A549 (cell line): Measurements from ENCODE around the gene SGCA. TPM values are rescaled to one million over a fixed set of nuclear protein-coding genes. Genes with fewer than 3 reads are reported as not detected.

Source experiments
- ATAC-seq, 2 experiments: fragments of 200-7000 bp in 1 of 2; fragments of >200 bp in 1 of 2; cut with Nextera tagmentation in 1 of 2; cut with Tn5 transposase in 1 of 2; 3 replicates each; pipeline versions ENCODE4 v1.8.0 to v1.9.1; 2018 to 2020; ENCODE audit warnings: mild to moderate bottlenecking in 1 of 2, moderate library complexity in 1 of 2
- CTCF ChIA-PET: fragments of 300-600 bp; sonication (Branson Sonifier 250); formaldehyde crosslinking; extraction: SDS; loops from one replicate; lab custom pipeline; 2021; ENCODE audit warnings: antibody characterized with exemption, inconsistent platforms; lab: Yijun Ruan, JAX
- POLR2A ChIA-PET: fragments of 350-600 bp; formaldehyde crosslinking; extraction: SDS; loops from one replicate; lab custom pipeline; 2021; ENCODE audit warnings: antibody characterized with exemption, inconsistent platforms; lab: Yijun Ruan, JAX
- DNase-seq, 2 experiments: peaks; one replicate each; pipeline versions ENCODE4 v3.0.0 to v3.0.0-alpha.2; 2011 to 2016; ENCODE audit warnings: low read depth in 1 of 2, low spot score in 1 of 2
- FAIRE-seq: peaks from 2 replicates; lab custom pipeline; 2011; peaks lifted over from hg19 to GRCh38; lab: Jason Lieb, UNC
- H3K27ac ChIP-seq, 2 experiments: fragments of >200 bp; sonication (Bioruptor Twin); formaldehyde crosslinking; 3 replicates each; pipeline ENCODE4 v1.5.1; 2016 to 2017
- H3K4me1 ChIP-seq: fragments of >200 bp; sonication (Bioruptor Twin); formaldehyde crosslinking; 3 replicates; pipeline ENCODE4 v1.6.1; 2016
- H3K4me2 ChIP-seq: fragments of >200 bp; sonication (Bioruptor Twin); formaldehyde crosslinking; 3 replicates; pipeline ENCODE4 v1.6.1; 2016
- H3K4me3 ChIP-seq: fragments of >200 bp; sonication (Bioruptor Twin); formaldehyde crosslinking; 3 replicates; pipeline ENCODE4 v1.5.1; 2016
- H3K9me3 ChIP-seq: fragments of >200 bp; sonication (Bioruptor Twin); formaldehyde crosslinking; 3 replicates; pipeline ENCODE4 v1.6.1; 2016
- CEBPB ChIP-seq, 2 experiments: fragments of >200 bp in 1 of 2; sonication (Bioruptor Twin) in 1 of 2; formaldehyde crosslinking in 1 of 2; IDR thresholded peaks; 2 replicates each; pipeline ENCODE4 v1.6.1; 2012 to 2016
- KDM1A ChIP-seq: fragments of 200-600 bp; sonication (generic); IDR thresholded peaks from 2 replicates; pipeline ENCODE4 v1.6.1; 2016; ENCODE audit warnings: low read depth, mild to moderate bottlenecking
- MAZ ChIP-seq: fragments of 150-350 bp; IDR thresholded peaks from 2 replicates; pipeline ENCODE4 v1.6.1; 2014; ENCODE audit warnings: antibody characterized with exemption, low read depth, low read length, borderline replicate concordance
- RARB ChIP-seq: fragments of 250-450 bp; sonication (Bioruptor Pico); IDR thresholded peaks from 2 replicates; pipeline ENCODE4 v1.8.0; 2021; ENCODE audit warnings: mild to moderate bottlenecking, moderate library complexity
- ZFP36 ChIP-seq: fragments of 450-650 bp; IDR thresholded peaks from 2 replicates; pipeline ENCODE4 v1.6.1; 2014; ENCODE audit warnings: borderline replicate concordance; ENCODE audit not compliant: partially characterized antibody
- WGBS: methylation state at CpG from one replicate; pipeline ENCODE4 v1.1.6; 2017; ENCODE audit errors: missing lambda C conversion rate; 5-methylcytosine and 5-hydroxymethylcytosine counted together
- polyA plus RNA-seq, 4 experiments: library from polyadenylated mRNA; depleted of rRNA in 3 of 4; stranded (reverse); fragments of >200 nt; fragmentation: RNase III in 1 of 4; extraction: RNeasy Plus Mini Kit Qiagen cat#74134 plus additional on column Dnase treatment in 1 of 4; gene quantifications; 2 replicates in 3 of 4; 3 replicates in 1 of 4; pipeline ENCODE4 v1.2.3, GENCODE V29; 2011 to 2017
- TF ChIP-seq, protein P1 (sequence below): fragments of >200 bp; sonication (Bioruptor Twin); formaldehyde crosslinking; IDR thresholded peaks from 3 replicates; pipeline ENCODE4 v1.6.1; 2016
- TF ChIP-seq, protein P2 (sequence below): fragments of >200 bp; sonication (Bioruptor Twin); formaldehyde crosslinking; IDR thresholded peaks from 3 replicates; pipeline ENCODE4 v1.5.1; 2016
- TF ChIP-seq, protein P3 (sequence below): IDR thresholded peaks from 2 replicates; pipeline ENCODE4 v1.6.1; 2012
- TF ChIP-seq, protein P4 (sequence below): fragments of 450-650 bp; IDR thresholded peaks from 2 replicates; pipeline ENCODE4 v1.6.1; 2014; ENCODE audit warnings: antibody characterized with exemption

The SGCA gene
- polyA plus RNA-seq, 2 of the 4 experiments (the other 2 are of a cell fraction): 0.44 to 3.4 TPM

DNA sequence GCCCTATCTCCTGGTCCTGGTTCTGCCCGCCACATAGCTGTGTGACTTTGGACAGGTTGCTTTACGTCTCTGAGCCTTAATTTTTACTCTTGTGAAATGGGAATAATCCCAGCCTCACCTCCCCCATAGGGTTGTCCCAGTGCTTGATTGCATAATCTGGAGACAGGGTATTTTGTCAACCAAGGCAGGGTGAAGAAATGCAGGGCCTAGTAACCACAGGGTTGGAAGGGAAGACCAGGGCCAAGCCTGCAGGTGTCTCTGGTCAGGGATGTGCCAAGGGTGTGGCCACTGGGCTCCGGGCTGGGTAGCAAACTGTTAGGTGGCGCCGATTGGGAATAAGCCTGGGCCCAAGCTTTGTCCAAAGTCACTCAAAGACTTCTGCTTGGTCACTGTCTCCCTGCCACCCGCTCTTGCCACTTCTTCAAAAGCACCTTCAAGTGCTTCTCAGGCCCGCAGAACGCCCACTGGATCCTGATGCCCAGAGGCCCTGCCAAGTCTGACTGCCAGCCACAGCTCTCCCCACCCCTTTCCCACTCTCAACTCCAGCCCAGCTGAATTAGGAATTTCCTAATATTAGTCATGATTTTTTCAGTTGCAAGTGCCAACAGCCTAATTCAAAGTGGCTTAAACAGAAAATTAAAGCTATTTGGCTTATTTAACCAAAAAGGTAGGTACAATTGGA is 56.2 kb downstream of the SGCA start (continued):
- TF ChIP-seq, protein P1, sequence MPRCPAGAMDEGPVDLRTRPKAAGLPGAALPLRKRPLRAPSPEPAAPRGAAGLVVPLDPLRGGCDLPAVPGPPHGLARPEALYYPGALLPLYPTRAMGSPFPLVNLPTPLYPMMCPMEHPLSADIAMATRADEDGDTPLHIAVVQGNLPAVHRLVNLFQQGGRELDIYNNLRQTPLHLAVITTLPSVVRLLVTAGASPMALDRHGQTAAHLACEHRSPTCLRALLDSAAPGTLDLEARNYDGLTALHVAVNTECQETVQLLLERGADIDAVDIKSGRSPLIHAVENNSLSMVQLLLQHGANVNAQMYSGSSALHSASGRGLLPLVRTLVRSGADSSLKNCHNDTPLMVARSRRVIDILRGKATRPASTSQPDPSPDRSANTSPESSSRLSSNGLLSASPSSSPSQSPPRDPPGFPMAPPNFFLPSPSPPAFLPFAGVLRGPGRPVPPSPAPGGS: no peak
- TF ChIP-seq ZFP36: peak; percentile 25
- TF ChIP-seq, all 56 proteins: peak for 3

DNA sequence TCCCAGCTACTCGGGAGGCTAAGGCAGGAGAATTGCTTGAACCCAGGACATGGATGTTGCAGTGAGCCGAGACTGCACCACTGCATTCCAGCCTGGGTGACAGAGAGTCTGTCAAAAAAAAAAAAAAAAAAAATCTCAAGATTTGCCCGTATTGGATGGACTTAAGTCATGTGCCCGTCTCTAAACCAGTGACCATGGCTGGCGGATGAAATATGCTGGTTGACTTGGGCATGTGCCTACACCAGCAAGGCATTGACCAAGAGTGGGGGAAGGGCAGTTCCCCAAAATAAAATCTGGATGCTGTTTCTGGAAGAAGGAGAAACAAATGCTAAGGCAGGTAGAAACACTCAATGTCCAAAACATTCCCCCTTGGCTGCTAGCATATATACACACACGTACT is 57.1 kb downstream of the SGCA start:
- FAIRE-seq (peak; percentile 39), ATAC-seq (no peak), DNase-seq (no peak)
- no peak for TF ChIP-seq MAZ
- no peak for TF ChIP-seq RARB (CRISPR knock-in tag)
- TF ChIP-seq, protein P2, sequence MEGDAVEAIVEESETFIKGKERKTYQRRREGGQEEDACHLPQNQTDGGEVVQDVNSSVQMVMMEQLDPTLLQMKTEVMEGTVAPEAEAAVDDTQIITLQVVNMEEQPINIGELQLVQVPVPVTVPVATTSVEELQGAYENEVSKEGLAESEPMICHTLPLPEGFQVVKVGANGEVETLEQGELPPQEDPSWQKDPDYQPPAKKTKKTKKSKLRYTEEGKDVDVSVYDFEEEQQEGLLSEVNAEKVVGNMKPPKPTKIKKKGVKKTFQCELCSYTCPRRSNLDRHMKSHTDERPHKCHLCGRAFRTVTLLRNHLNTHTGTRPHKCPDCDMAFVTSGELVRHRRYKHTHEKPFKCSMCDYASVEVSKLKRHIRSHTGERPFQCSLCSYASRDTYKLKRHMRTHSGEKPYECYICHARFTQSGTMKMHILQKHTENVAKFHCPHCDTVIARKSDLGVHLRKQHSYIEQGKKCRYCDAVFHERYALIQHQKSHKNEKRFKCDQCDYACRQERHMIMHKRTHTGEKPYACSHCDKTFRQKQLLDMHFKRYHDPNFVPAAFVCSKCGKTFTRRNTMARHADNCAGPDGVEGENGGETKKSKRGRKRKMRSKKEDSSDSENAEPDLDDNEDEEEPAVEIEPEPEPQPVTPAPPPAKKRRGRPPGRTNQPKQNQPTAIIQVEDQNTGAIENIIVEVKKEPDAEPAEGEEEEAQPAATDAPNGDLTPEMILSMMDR: no peak
- TF ChIP-seq, protein P3, sequence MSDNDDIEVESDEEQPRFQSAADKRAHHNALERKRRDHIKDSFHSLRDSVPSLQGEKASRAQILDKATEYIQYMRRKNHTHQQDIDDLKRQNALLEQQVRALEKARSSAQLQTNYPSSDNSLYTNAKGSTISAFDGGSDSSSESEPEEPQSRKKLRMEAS: no peak
- TF ChIP-seq, protein P1: no peak
- TF ChIP-seq, protein P4, sequence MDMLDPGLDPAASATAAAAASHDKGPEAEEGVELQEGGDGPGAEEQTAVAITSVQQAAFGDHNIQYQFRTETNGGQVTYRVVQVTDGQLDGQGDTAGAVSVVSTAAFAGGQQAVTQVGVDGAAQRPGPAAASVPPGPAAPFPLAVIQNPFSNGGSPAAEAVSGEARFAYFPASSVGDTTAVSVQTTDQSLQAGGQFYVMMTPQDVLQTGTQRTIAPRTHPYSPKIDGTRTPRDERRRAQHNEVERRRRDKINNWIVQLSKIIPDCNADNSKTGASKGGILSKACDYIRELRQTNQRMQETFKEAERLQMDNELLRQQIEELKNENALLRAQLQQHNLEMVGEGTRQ: no peak
- TF ChIP-seq KDM1A: no peak
- TF ChIP-seq CEBPB (IDR thresholded peaks at IDR 0.05): no peak
- POLR2A ChIA-PET: interaction anchor here (0.7 kb wide), 1 partner anchor 80 kb away, joined by 10 read pairs; no protein-coding TSS in a partner anchor
- no peak overlapping the region for H3K4me2 ChIP-seq
- H3K27ac ChIP-seq: no peak overlapping the region; a peak in 1 of 6 replicates
- peaks cover 35% of the 10 kb centered on the region for H3K4me1 ChIP-seq
- peaks cover 26% of the 10 kb centered on the region for H3K9me3 ChIP-seq
- CTCF ChIA-PET: interaction anchor here (0.8 to 31.5 kb wide), 6 partner anchors 16 to 158 kb away, joined by 3 to 1255 read pairs (median 204); partner anchors contain the start of genes COL1A1 and TMEM92
- 81% methylated on average over 6 of the region's 6 CpGs for WGBS
- no peak overlapping the region for H3K4me3 ChIP-seq

Other genes starting within 250 kb of the SGCA start
- gene DLX4, start 196.8 kb upstream of the SGCA start, polyA plus RNA-seq (2011; rRNA removed): 2.9 and 3.8 TPM in 2 replicates
- gene DLX4, start 196.8 kb upstream of the SGCA start, polyA plus RNA-seq (2017; fragmentation: RNase III; extraction: RNeasy Plus Mini Kit Qiagen cat#74134 plus additional on column Dnase treatment): 2.8 to 4.1 TPM (median 3.8 TPM) in 3 replicates
- 0.04 TPM in 1 of 2 replicates, not detected in the other for gene DLX3, start 170.8 kb upstream of the SGCA start, polyA plus RNA-seq (2011; rRNA removed)
- 0.04 to 0.24 TPM (median 0.17 TPM) in 3 replicates for gene DLX3, start 170.8 kb upstream of the SGCA start, polyA plus RNA-seq (2017; fragmentation: RNase III; extraction: RNeasy Plus Mini Kit Qiagen cat#74134 plus additional on column Dnase treatment)
- gene ITGA3, start 109.9 kb upstream of the SGCA start, polyA plus RNA-seq (2011; rRNA removed): 141 and 181 TPM in 2 replicates
- 248 to 268 TPM (median 256 TPM) in 3 replicates for gene ITGA3, start 109.9 kb upstream of the SGCA start, polyA plus RNA-seq (2017; fragmentation: RNase III; extraction: RNeasy Plus Mini Kit Qiagen cat#74134 plus additional on column Dnase treatment)
- gene PDK2, start 70.7 kb upstream of the SGCA start, polyA plus RNA-seq (2011; rRNA removed): 28.5 and 34.4 TPM in 2 replicates
- gene PDK2, start 70.7 kb upstream of the SGCA start, polyA plus RNA-seq (2017; fragmentation: RNase III; extraction: RNeasy Plus Mini Kit Qiagen cat#74134 plus additional on column Dnase treatment): 14.1 to 19.8 TPM (median 15.2 TPM) in 3 replicates
- 0.12 and 0.15 TPM in 2 replicates for gene SAMD14, start 35.8 kb upstream of the SGCA start, polyA plus RNA-seq (2011; rRNA removed)
- 0.42 to 0.75 TPM (median 0.74 TPM) in 3 replicates for gene SAMD14, start 35.8 kb upstream of the SGCA start, polyA plus RNA-seq (2017; fragmentation: RNase III; extraction: RNeasy Plus Mini Kit Qiagen cat#74134 plus additional on column Dnase treatment)
- gene PPP1R9B, start 15.3 kb upstream of the SGCA start, polyA plus RNA-seq (2011; rRNA removed): 16.8 and 22.0 TPM in 2 replicates
- 32.4 to 40.6 TPM (median 35.8 TPM) in 3 replicates for gene PPP1R9B, start 15.3 kb upstream of the SGCA start, polyA plus RNA-seq (2017; fragmentation: RNase III; extraction: RNeasy Plus Mini Kit Qiagen cat#74134 plus additional on column Dnase treatment)
- 4.4 and 4.6 TPM in 2 replicates for gene COL1A1, start 35.6 kb downstream of the SGCA start, polyA plus RNA-seq (2011; rRNA removed)
- gene COL1A1, start 35.6 kb downstream of the SGCA start, polyA plus RNA-seq (2017; fragmentation: RNase III; extraction: RNeasy Plus Mini Kit Qiagen cat#74134 plus additional on column Dnase treatment): 18.1 to 34.3 TPM (median 31.6 TPM) in 3 replicates
- gene TMEM92, start 108.5 kb downstream of the SGCA start, polyA plus RNA-seq (2011; rRNA removed): 10.3 and 11.9 TPM in 2 replicates
- 22.7 to 27.5 TPM (median 25.1 TPM) in 3 replicates for gene TMEM92, start 108.5 kb downstream of the SGCA start, polyA plus RNA-seq (2017; fragmentation: RNase III; extraction: RNeasy Plus Mini Kit Qiagen cat#74134 plus additional on column Dnase treatment)
- gene XYLT2, start 180.1 kb downstream of the SGCA start, polyA plus RNA-seq (2011; rRNA removed): 9.7 and 10.5 TPM in 2 replicates
- gene XYLT2, start 180.1 kb downstream of the SGCA start, polyA plus RNA-seq (2017; fragmentation: RNase III; extraction: RNeasy Plus Mini Kit Qiagen cat#74134 plus additional on column Dnase treatment): 13.7 to 15.9 TPM (median 15.8 TPM) in 3 replicates
- gene MRPL27, start 207.2 kb downstream of the SGCA start, polyA plus RNA-seq (2011; rRNA removed): 149 and 173 TPM in 2 replicates
- gene MRPL27, start 207.2 kb downstream of the SGCA start, polyA plus RNA-seq (2017; fragmentation: RNase III; extraction: RNeasy Plus Mini Kit Qiagen cat#74134 plus additional on column Dnase treatment): 155 to 170 TPM (median 156 TPM) in 3 replicates
- 26.3 and 29.9 TPM in 2 replicates for gene EME1, start 207.2 kb downstream of the SGCA start, polyA plus RNA-seq (2011; rRNA removed)
- 21.9 to 24.3 TPM (median 23.9 TPM) in 3 replicates for gene EME1, start 207.2 kb downstream of the SGCA start, polyA plus RNA-seq (2017; fragmentation: RNase III; extraction: RNeasy Plus Mini Kit Qiagen cat#74134 plus additional on column Dnase treatment)
- 228 and 237 TPM in 2 replicates for gene LRRC59, start 231.5 kb downstream of the SGCA start, polyA plus RNA-seq (2011; rRNA removed)
- 200 to 226 TPM (median 209 TPM) in 3 replicates for gene LRRC59, start 231.5 kb downstream of the SGCA start, polyA plus RNA-seq (2017; fragmentation: RNase III; extraction: RNeasy Plus Mini Kit Qiagen cat#74134 plus additional on column Dnase treatment)